ENCODE results near the gene DVL1.
A peak's percentile ranks its signal among the peaks of the same experiment; 100 is the strongest.

DNA sequence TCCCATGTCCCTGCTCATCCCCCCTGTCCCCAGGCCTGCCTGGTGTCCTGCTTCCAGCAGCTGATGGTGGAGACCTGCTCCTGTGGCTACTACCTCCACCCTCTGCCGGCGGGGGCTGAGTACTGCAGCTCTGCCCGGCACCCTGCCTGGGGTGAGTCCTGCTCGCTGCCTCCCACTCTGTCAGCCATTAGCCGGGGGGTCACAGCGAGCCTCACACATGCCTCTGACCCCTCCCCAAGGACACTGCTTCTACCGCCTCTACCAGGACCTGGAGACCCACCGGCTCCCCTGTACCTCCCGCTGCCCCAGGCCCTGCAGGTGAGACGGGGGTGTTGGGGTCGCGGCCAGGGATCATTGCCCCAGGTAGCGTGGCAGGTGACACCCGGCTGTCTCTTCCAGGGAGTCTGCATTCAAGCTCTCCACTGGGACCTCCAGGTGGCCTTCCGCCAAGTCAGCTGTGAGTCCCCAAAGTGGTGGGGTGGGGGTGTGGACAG, 58.9 kb downstream of the DVL1 start:
- TF ChIP-seq MTA3 (CRISPR knock-in tag; IDR thresholded peaks at IDR 0.05) (no peak), KMT2A (CRISPR knock-in tag; IDR thresholded peaks at IDR 0.05) (no peak), GLI4 (CRISPR knock-in tag; IDR thresholded peaks at IDR 0.05; ENCODE audit: borderline replicate concordance) (no peak), ZNF12 (CRISPR knock-in tag; IDR thresholded peaks at IDR 0.05) (no peak), SP1 (IDR thresholded peaks at IDR 0.05) (no peak), SP1 (CRISPR knock-in tag; IDR thresholded peaks at IDR 0.05) (no peak), ZNF343 (CRISPR knock-in tag; IDR thresholded peaks at IDR 0.05) (no peak), CHD4 (IDR thresholded peaks at IDR 0.05; ENCODE audit: borderline replicate concordance, low read length) (no peak), GTF2F1 (IDR thresholded peaks at IDR 0.05; ENCODE audit: low read length) (no peak)
- TF ChIP-seq, protein P1, sequence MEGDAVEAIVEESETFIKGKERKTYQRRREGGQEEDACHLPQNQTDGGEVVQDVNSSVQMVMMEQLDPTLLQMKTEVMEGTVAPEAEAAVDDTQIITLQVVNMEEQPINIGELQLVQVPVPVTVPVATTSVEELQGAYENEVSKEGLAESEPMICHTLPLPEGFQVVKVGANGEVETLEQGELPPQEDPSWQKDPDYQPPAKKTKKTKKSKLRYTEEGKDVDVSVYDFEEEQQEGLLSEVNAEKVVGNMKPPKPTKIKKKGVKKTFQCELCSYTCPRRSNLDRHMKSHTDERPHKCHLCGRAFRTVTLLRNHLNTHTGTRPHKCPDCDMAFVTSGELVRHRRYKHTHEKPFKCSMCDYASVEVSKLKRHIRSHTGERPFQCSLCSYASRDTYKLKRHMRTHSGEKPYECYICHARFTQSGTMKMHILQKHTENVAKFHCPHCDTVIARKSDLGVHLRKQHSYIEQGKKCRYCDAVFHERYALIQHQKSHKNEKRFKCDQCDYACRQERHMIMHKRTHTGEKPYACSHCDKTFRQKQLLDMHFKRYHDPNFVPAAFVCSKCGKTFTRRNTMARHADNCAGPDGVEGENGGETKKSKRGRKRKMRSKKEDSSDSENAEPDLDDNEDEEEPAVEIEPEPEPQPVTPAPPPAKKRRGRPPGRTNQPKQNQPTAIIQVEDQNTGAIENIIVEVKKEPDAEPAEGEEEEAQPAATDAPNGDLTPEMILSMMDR (CRISPR knock-in tag; IDR thresholded peaks at IDR 0.05) = peak; percentile 83
- TF ChIP-seq, protein P2, sequence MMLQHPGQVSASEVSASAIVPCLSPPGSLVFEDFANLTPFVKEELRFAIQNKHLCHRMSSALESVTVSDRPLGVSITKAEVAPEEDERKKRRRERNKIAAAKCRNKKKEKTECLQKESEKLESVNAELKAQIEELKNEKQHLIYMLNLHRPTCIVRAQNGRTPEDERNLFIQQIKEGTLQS (CRISPR knock-in tag; IDR thresholded peaks at IDR 0.05) = no peak

All from HepG2 (cell line).